ENCODE results near the gene STX18. TPM values are rescaled to one million over a fixed set of nuclear protein-coding genes. Genes with fewer than 3 reads are reported as not detected.

STX18 gene
- total and polyA plus RNA-seq, 2 of the 13 experiments (the other 11 are each of a cell fraction or from before 2014, with no cell fraction given) = 23.9 to 37.1 TPM

DNA sequence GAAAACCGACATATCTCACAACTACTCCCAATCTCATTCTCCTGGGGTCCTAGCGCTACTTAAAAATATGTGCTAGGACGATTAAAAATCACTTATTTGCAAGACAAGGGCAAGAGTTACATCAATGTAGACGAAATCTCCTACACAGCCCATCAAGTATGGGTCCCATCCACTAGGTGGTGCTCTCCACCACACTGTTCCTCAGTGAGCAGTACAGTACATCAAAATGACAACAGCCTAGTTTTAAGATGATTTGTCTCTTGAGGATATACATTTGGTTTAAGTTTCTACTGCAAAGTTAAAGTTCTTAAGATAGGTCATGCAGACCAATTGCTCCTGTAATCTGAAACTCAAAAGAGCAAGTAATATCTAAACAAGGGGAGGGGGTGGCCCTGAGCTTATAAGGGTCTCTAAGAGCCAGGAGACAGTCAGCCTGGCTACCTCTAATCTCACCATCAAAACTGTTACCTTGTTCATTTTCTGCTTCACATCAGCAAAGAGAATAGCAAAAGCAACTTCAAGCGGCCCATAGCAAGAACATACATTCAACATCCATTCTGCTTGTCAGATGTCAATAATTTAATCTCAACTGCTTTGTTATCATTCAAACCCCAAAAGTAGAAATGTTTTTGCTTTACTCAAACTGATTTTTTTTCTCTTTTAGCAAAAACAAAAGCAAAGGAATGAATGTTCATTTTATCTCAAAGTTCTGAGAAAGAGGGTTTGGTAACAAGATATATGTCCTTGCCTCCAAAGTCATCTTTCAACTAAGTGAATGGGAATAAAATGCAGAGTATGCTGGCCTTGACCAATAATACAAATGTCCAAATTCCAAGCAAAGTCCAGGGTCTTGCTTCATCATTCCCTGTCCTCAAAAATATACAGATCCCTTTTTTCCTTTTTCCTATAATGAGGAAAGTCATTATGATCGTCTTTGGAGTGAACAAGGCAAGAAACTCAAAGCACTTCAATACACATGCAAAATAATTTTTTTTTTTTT is 53.1 kb downstream of the STX18 start (continued):
- TF ChIP-seq, protein P1, sequence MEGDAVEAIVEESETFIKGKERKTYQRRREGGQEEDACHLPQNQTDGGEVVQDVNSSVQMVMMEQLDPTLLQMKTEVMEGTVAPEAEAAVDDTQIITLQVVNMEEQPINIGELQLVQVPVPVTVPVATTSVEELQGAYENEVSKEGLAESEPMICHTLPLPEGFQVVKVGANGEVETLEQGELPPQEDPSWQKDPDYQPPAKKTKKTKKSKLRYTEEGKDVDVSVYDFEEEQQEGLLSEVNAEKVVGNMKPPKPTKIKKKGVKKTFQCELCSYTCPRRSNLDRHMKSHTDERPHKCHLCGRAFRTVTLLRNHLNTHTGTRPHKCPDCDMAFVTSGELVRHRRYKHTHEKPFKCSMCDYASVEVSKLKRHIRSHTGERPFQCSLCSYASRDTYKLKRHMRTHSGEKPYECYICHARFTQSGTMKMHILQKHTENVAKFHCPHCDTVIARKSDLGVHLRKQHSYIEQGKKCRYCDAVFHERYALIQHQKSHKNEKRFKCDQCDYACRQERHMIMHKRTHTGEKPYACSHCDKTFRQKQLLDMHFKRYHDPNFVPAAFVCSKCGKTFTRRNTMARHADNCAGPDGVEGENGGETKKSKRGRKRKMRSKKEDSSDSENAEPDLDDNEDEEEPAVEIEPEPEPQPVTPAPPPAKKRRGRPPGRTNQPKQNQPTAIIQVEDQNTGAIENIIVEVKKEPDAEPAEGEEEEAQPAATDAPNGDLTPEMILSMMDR (CRISPR knock-in tag; IDR thresholded peaks at IDR 0.05) = peak; percentile 92
- TF ChIP-seq NCOR1 (IDR thresholded peaks at IDR 0.05; ENCODE audit: borderline replicate concordance, low read length) (peak; percentile 92), ZNF136 (CRISPR knock-in tag; IDR thresholded peaks at IDR 0.05; ENCODE audit: low read depth) (no peak), STAG1 (CRISPR knock-in tag; IDR thresholded peaks at IDR 0.05) (peak; percentile 91), CEBPG (CRISPR knock-in tag; IDR thresholded peaks at IDR 0.05) (peak; percentile 66), EP300 (IDR thresholded peaks at IDR 0.05; ENCODE audit: low read depth in 2 of 2, low read length in 2 of 2) (peak in 1 of 2 experiments; percentile 60; a peak in 2 of 4 replicates), EP300 (CRISPR knock-in tag; IDR thresholded peaks at IDR 0.05; ENCODE audit: borderline replicate concordance) (no peak), GATAD2A (CRISPR knock-in tag; IDR thresholded peaks at IDR 0.05) (peak; percentile 10; the same call in 1 of the 2 replicates), XRCC5 (optimal IDR thresholded peaks at IDR 0.05; ENCODE audit: low read length) (peak; percentile 29), GATAD1 (CRISPR knock-in tag; IDR thresholded peaks at IDR 0.05) (0 out of 2 replicates have a peak, but pooled peaks have one; percentile 14), ZBTB7A (CRISPR knock-in tag; IDR thresholded peaks at IDR 0.05) (no peak), CEBPB (IDR thresholded peaks at IDR 0.05; ENCODE audit: borderline replicate concordance, low read depth, low read length) (peak; percentile 62; the same call in 1 of the 2 replicates), KLF16 (CRISPR knock-in tag; IDR thresholded peaks at IDR 0.05) (peak in 1 of 2 experiments; percentile 51; a peak in 1 of 4 replicates), ERF (CRISPR knock-in tag; IDR thresholded peaks at IDR 0.05) (0 out of 2 replicates have a peak, but pooled peaks have one; percentile 17), KAT7 (CRISPR knock-in tag; IDR thresholded peaks at IDR 0.05; ENCODE audit: borderline replicate concordance) (0 out of 2 replicates have a peak, but pooled peaks have one; percentile 36), HNF4A (CRISPR knock-in tag; IDR thresholded peaks at IDR 0.05) (peak; percentile 86)
- TF ChIP-seq, protein P2, sequence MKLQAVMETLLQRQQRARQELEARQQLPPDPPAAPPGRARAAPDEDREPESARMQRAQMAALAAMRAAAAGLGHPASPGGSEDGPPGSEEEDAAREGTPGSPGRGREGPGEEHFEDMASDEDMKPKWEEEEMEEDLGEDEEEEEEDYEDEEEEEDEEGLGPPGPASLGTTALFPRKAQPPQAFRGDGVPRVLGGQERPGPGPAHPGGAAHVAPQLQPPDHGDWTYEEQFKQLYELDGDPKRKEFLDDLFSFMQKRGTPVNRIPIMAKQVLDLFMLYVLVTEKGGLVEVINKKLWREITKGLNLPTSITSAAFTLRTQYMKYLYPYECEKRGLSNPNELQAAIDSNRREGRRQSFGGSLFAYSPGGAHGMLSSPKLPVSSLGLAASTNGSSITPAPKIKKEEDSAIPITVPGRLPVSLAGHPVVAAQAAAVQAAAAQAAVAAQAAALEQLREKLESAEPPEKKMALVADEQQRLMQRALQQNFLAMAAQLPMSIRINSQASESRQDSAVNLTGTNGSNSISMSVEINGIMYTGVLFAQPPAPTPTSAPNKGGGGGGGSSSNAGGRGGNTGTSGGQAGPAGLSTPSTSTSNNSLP (IDR thresholded peaks at IDR 0.05; ENCODE audit: low read depth, low read length) = 0 out of 2 replicates have a peak, but pooled peaks have one; percentile 26
- TF ChIP-seq, protein P3, sequence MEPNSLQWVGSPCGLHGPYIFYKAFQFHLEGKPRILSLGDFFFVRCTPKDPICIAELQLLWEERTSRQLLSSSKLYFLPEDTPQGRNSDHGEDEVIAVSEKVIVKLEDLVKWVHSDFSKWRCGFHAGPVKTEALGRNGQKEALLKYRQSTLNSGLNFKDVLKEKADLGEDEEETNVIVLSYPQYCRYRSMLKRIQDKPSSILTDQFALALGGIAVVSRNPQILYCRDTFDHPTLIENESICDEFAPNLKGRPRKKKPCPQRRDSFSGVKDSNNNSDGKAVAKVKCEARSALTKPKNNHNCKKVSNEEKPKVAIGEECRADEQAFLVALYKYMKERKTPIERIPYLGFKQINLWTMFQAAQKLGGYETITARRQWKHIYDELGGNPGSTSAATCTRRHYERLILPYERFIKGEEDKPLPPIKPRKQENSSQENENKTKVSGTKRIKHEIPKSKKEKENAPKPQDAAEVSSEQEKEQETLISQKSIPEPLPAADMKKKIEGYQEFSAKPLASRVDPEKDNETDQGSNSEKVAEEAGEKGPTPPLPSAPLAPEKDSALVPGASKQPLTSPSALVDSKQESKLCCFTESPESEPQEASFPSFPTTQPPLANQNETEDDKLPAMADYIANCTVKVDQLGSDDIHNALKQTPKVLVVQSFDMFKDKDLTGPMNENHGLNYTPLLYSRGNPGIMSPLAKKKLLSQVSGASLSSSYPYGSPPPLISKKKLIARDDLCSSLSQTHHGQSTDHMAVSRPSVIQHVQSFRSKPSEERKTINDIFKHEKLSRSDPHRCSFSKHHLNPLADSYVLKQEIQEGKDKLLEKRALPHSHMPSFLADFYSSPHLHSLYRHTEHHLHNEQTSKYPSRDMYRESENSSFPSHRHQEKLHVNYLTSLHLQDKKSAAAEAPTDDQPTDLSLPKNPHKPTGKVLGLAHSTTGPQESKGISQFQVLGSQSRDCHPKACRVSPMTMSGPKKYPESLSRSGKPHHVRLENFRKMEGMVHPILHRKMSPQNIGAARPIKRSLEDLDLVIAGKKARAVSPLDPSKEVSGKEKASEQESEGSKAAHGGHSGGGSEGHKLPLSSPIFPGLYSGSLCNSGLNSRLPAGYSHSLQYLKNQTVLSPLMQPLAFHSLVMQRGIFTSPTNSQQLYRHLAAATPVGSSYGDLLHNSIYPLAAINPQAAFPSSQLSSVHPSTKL (CRISPR knock-in tag; IDR thresholded peaks at IDR 0.05) = 0 out of 2 replicates have a peak, but pooled peaks have one; percentile 35
- TF ChIP-seq, protein P4, sequence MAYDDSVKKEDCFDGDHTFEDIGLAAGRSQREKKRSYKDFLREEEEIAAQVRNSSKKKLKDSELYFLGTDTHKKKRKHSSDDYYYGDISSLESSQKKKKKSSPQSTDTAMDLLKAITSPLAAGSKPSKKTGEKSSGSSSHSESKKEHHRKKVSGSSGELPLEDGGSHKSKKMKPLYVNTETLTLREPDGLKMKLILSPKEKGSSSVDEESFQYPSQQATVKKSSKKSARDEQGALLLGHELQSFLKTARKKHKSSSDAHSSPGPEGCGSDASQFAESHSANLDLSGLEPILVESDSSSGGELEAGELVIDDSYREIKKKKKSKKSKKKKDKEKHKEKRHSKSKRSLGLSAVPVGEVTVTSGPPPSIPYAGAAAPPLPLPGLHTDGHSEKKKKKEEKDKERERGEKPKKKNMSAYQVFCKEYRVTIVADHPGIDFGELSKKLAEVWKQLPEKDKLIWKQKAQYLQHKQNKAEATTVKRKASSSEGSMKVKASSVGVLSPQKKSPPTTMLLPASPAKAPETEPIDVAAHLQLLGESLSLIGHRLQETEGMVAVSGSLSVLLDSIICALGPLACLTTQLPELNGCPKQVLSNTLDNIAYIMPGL (CRISPR knock-in tag; IDR thresholded peaks at IDR 0.05; ENCODE audit: borderline replicate concordance in 1 of 2, low read depth in 1 of 2) = no peak

All from HepG2 (cell line).